Measurements from ENCODE around the gene KRT32. TPM values are rescaled to one million over a fixed set of nuclear protein-coding genes. Genes with fewer than 3 reads are reported as not detected.
A peak's percentile ranks its signal among the peaks of the same experiment; 100 is the strongest.

Gene KRT32
- total RNA-seq = not detected

DNA sequence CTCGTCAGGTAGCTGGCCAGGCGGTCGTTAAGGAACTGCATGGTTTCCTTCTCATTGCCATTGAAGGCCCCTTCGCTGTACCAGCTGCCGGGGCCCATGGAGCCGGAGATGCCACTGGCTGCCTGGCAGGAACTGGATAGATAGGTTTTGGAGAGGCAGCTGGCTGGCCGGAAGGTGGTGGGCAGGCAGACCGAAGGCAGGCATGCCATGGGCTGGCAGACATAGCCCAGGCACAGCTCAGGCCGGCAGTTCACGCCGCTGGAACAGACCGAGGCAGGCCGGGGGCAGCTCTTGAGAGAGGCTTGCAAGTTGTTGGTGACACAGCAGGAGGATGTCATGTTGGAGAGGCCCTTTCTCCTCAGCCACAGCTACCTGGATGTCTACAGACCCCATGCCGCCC is at the start of gene KRT32:
TSS of gene KRT32 (minus strand) at position 399 of the 400 bp plus-strand sequence. CDS start at position 338, 61 bp downstream.
- ATAC-seq (no peak), DNase-seq (ENCODE audit: low spot score) (no peak)

DNA sequence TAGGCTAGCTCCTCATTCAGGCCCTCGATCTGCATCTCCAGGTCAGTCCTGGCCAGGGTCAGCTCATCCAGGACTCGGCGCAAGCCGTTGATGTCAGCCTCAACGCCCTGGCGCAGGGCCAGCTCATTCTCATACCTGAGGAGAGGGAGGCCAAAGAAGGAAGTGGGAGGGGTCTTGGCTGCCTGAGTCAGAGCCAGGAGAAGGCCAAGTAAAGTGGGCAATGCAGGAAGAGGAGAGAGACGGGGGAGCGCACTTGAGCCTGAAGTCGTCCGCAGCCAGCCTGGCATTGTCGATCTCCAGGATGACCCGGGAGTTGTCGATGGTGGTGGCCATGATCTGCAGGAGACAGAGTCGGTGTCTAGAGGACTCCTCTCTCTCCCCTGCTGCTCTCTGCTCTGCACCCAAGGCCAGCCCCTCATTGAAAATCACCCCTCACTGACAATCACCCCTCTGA is 49.7 kb upstream of the KRT32 start:
- no peak for DNase-seq (ENCODE audit: low spot score)
- ATAC-seq = no peak

DNA sequence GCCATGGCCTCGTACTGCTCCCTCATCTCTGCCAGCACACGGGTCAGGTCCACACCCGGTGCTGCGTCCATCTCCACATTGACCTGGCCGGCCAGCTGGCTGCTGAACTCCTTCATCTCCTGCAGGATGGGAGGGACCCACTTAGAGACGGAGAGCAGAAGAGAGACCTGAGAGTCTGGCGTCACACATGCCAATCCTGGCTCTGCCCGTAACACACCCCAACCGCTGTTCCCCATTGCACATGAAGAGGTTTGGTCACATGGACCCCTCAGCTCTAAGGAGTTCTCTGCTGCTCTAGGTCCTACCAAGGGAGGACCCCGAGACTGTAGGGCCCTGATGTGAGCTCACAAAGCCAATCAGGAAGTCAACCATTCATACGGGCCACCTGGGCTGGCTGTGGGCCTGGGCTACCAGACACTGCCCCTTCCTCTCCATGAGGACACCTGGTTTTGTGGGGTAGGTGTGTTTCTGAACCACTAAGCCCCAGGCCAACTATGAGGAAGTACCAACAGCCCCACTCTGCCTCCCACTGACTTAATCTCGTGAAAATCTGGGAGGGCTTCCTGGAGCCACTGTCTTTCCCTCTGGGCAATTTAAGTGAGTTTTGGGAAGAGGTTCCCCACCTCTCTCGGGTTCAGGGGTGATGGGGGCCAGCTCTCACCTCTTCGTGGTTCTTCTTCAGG is 49.1 kb upstream of the KRT32 start:
- DNase-seq (ENCODE audit: low spot score) = no peak
- ATAC-seq = no peak

DNA sequence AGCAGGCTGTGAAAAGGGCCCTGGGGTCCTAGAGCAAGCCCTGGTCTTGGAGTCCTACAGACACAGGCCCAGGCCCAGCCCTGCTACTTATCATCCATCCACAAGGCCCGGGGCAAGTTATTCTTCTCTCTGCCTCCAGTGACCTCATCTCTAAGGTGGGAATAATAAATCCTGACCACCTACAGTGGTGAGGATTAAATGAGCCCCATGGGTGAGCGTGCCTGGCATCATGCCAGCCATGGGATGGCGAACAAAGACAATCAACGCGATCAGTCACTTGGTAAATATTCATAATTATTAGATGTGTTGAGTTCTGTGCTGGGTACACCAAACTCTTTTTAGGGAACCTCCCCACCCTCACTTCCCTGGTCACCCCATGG is 46.0 kb upstream of the KRT32 start:
- ATAC-seq = no peak
- DNase-seq (ENCODE audit: low spot score) = no peak

DNA sequence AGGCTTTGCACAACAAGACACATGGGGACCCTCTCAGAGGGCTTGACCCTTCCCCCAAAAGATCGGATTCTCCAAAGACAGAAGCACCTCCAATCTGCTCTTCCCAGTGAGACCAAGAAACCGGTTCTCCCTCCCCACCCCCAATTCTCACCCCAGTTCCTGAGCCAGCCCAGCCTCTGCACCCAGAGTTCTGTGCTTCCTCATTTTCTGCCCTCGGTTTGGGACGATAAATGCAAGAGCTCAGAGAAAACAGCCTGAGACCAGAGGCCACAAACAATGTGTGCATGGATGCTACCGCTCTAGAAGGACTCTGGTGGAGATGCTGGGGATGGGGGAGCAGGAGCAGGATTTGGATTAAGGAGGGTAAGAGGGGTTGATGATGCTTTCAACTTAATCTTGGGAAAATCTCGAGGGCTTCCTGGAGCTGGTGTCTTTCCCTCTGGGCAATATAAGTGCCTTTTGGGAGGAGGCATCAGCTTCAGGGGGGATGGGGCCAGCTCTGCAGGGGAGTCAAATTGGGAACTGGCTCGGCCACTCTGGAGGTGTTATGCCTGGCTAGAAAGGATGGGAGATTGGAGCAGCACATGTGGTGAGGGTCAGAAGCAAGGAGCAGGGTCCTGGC is 45.5 kb upstream of the KRT32 start:
- DNase-seq (ENCODE audit: low spot score) = no peak
- ATAC-seq = no peak

DNA sequence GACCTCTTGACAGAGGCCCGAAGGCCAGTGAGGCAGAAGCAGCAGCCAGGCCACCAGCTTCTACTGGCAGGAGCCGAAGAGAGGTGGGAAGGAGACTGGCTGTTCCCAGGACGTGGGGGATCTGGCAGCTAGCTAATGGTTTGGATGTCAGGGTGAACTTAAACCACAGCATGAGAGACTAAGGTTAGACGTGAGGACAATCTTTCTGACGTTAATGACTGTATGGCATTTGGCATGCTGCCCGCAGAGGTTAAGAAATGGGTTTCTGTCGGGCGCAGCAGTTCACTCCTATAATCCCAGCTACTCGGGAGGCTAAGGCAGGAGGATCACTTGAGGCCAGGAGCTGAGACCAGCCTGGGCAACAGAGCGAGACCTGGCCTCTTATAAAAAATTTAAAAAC is 44.5 kb upstream of the KRT32 start:
- no peak for DNase-seq (ENCODE audit: low spot score)
- ATAC-seq = no peak

DNA sequence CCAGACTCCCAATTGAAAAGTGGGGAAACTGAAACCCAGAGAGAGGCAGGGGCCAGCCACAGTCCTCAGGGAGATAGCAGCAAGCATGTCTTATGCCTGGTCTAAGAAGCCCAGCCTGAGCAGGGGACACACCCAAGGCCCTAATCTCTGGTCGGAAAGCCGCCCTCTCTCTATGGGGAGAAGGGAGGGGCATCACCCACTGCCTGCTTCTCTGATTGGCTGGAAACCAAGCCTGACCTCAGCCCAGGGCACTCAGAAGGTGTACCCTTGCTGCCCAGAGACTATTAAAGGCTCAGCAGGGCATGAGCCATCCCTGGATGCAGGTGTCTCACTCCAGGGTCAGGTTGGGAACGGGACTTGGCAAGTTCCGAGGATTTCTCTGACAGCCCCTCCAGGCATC is 43.9 kb upstream of the KRT32 start:
- no peak for DNase-seq (ENCODE audit: low spot score)
- ATAC-seq = no peak

DNA sequence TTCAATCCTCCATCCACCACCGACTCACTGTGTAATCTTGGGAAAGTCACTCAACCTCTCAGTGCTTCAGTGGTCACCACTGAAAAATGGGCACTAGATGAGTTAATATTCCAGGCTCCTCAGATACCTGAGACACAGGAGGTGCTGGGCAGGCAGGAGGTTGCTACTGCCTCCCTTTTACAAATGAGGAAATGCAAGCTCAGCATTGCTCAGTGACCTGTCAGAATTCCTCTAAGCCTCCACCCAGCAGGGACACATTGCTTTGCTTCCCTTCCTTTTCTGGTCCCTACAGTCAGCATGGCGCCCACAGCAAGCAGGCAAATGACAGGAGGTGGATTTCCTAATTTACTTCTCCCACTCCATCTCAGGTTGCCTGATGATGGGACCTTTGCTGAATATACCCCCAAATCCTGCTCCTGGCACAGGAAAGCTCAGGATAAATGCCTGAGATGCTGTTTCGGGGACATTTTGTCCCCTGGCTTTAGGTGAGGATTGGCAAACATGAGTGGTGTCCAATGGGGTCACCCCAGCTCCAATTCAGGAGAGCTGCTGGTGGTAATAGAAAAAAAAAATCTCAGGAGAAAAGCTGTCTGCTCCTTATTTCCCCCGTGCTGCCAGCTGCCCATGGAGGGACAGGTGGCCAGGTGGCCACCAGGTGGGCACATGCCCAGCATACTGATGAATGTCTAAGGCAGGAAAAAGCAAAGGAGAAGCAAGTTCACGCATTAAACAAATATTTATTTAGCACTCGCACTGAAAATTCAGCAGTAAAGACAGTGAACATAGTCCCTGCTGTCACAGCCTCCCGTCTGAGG is 43.3 kb upstream of the KRT32 start:
- ATAC-seq (no peak), DNase-seq (ENCODE audit: low spot score) (no peak)

DNA sequence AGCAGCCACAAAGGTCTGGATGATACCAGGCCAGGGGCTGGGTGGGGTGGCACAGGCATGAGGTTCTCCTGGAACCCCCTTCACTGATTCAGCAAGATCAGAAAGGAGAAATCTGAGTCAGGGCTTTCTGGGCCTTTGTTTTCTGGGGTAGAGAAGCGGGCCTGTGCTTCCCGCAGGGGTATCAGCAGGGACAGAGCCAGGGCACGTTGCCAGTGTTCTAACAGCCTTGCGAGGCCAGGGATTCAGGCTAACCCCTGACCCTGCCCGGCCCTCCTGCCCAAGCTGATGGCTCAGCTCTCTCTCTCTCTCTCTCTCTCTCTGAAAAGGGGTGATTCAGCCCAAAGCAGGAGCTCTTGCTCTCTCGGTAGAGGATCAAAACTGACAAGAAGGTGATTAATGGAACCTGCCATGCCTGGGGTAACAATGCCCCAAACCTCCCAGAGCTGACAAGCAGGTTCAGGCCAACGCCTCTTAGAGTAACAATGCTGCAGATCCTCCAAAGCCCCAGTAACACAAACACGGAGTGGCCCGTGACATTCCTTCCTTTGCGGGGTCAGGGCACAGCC is 40.2 kb upstream of the KRT32 start:
- ATAC-seq = peak; percentile 30
- no peak for DNase-seq (ENCODE audit: low spot score)

DNA sequence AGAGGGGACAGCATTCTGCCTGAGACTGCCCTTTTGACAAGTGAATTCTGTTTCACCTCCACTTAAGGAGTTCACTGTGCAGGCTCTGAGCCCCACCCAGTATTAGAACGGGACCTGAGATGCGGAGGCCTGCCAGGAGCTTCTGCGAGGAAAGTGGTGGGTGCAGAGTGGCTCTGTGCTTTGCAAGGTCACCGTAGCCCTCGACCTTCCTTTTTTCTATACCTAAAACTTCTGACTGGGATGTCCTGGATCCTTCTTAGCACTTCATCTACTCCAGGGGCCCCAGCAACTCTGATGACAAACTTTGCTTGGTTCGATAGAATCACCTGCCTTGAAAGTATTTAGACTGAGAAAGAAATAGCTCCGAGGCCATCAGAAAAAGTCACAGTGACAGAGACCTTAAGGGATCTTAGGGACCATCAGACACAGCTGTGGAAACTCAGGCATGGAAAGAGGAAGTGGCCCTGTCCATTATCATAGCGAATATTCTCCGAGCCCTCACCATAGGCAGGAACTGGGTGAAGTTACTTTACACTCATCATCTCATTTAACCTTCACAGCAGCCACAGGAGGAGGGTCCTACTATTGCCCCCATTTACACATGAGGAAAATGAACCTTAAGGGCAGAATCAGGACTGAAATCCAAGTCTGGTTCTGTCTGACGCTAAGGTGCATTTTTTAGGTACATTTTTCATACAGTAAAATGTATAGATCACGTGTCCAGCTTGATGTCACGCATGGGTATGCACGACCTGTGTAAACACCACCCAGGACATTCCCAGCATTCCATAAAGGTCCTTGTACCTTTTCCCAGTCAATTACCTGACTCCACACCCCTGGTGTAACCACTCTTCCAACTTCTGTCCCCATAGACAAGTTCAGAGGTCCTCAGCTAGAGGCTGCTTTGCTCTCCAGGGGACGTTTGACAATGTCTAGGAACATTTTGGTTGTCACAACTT is 38.9 kb upstream of the KRT32 start:
- ATAC-seq (no peak), DNase-seq (ENCODE audit: low spot score) (no peak)

DNA sequence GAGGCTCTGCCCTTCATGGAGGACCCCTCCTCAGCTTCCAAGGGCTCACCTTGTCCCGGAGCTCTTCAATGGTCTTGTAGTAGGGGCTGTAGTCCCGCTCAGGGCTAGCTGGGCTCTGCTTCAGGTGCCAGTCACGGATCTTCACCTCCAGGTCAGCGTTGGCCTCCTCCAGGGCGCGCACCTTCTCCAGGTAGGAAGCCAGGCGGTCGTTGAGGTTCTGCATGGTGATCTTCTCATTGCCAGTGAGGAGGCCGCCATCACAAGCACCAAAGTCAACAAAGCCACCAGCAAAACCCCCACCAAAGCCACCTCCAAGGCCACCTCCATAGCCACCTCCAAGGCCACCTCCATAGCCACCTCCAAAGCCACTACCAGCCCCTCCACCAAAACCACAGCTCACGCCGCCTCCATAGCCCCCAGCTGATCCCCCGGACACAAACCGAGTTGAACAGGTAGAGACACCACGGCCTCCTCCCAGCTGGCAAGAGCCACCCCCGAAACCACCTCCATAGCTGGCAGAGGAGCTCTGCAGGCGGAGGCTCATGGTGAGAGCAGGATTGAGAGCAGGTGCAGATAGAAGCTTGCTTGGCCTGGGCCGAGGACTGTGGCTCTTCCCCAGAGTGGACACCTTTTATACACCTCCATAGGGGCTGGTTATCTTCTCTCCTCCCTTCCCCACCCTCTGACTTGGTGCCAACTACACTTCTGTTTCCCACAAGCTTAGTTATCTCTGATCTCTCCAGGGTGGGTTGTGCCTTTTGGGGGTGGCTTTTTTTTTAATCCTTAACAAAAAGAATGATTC is 38.0 kb upstream of the KRT32 start, which contains the start of gene KRT13:
TSS of gene KRT13 (minus strand) at position 606 of the 802 bp plus-strand sequence. CDS start at position 544, 62 bp downstream.
- DNase-seq (ENCODE audit: low spot score) (no peak), ATAC-seq (no peak)

DNA sequence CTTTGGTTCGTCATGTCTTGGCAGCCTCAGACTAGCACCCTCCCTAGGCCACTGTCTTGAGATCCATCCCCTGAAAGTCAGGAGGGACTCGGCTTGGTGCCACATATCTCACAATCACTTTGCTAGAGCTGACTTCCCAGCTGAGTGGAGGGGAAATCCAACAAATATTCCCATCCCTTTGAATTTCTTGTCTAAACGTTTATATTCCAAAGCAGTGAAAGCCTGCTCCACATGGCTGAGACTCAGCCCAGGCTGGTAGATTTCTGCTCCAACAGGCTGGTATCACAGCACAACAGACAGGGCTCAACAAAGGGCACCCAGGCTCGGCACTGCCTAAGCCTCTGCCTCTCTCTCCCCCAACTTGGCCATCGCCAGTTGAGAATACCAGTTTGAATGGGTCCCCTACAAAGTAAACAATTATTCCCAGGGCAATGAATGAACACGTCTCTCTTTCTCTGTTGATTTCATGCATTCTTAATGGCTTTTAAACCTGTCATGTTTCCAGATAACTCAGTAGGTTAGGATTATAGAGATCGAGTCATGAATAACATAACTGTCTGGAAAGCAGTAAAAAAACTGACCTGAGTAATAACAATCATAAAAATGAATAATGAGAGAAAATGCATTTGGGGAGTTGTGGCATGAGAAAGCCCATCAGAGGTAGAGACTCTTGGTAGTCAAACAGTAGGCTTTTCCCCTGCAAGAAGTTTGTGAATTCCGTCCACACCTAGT is 37.2 kb upstream of the KRT32 start:
- ATAC-seq = no peak
- DNase-seq (ENCODE audit: low spot score) = no peak

DNA sequence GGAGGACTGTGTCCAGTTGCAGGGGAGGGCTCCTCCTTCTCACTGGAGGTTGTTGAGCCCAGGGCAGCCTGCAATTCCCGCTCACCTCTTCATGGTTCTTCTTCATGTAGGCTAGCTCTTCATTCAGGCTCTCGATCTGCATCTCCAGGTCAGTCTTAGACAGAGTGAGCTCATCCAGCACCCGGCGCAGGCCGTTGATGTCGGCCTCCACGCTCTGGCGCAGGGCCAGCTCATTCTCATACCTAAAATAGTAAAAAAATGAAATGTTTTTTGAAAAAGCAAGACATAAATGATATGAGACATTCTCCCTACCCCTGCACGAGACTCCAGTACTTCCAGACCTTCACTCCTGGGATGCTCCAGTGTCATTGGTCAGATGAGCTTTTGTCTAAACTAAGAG is 36.0 kb upstream of the KRT32 start:
- no peak for DNase-seq (ENCODE audit: low spot score)
- ATAC-seq = no peak

DNA sequence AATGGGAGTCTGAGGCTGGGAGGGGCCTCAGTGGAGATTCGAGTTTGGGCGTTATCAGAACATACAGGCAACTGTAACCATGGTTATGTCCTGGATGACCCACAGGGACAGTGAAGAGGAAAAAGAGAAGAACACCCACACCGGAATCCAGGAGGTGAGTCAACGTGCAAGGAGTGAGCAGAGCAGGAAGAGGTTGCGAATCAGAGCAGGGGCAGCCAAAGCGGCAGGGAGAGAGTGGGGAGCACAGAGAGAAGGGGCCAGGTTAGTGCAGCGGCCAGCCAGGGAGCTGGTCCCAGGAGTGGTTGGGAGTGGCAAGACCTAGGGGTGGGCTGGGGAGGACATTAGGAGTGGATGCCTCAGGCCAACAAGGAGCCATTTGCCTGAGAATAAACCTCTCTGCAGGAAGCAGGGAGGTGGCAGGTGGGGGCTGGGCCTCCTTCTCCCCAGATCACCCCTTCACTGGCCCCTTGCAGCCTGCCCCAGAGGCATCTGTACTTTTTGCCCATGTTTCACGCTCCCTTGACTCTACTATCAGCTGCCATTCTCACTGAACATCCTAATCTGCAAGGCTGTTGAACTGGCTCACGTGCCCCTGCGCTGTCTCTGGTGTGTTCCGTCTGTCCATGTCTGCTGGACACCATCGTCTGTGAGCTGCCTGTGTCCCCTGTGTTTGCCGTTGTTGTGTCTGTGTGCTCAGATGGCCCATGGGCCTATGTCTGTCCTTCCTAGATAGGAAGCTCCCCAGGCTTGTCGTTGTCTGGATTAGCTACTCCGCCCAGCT is 33.1 kb upstream of the KRT32 start:
- DNase-seq (ENCODE audit: low spot score) = no peak
- ATAC-seq = no peak

DNA sequence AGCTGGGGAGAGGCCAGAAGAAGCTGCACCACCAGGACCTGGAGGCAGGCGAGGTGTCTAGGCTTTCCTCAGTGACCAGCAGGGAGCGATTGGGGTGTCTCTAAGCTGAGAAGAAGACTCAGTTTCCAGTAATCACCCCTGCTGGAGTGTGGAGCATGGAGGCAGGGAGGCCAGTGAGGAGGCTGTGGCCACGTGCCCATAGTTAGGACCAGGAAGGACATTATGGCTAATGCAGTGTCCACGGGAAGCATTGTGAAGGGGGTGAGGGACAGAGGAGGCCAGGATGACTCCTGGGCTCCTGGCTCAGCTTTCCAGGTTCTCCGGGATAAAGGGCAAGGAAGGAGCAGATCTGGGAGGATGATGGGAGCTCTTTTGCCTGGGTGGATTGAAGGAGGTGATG is 32.5 kb upstream of the KRT32 start:
- ATAC-seq (no peak), DNase-seq (ENCODE audit: low spot score) (no peak)

DNA sequence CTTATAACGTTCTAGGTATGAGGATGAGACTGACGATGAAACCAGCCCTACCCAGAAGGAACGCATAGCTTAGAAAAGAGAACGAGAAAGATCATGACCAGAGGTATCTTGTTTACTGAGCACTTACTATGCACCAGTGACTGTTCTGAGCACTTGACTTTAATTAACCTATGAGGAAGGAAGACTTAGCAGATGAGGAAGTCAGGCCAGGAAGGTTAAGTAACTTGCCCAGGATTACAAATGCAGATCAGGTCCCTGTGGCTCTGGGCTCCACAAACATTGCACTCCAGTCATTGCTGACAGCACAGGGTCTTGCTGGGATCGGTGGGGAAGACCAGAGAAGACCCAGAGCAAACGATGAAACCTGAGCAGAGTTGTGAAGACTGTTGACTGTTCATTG is 31.1 kb upstream of the KRT32 start:
- peak; percentile 34 for ATAC-seq

DNA sequence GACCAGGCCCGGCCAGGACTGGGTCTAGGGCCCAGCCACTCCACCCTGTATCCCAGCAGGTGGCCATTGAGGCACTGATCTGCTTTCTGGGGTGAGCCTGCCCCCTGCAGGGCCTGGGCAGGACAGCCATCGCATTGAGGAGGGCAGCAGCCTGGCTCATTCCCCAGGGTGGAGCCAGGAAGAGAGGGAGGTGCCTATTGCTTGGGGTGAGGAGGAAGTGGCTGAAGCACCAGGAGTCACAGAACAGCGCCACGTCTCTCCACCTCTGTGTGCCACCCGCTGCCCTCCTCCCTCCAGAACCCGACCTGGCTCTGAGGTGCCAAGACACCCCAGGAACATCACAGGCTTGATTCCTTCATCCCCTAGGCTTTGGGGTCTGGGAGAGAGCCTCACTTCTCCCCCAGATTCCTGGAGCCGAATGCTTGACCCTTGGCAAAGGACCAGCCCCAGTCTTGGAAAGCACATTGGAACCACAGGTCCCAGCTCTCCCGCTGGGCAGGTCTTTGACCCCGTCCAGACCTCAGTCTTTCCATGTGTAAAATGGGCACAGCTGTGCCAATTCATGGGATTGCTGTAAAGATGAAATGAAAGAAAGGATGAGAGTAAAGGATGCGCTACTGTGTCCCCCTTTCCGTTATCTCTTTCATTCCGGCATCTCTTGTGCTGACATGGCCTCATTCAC is 29.8 kb upstream of the KRT32 start:
- peak; percentile 76 for ATAC-seq
- peak; percentile 55 for DNase-seq (ENCODE audit: low spot score)

More for the DNA sequence above, 31.1 kb upstream of the KRT32 start:
- DNase-seq (ENCODE audit: low spot score) = no peak
